SK-N-MC (cell line): Measurements from ENCODE around the gene GALNT18.

Experiments
- DNase-seq: peaks from one replicate; pipeline ENCODE4 v3.0.0-alpha.2; 2011; ENCODE audit warnings: low read depth, low spot score
- H3K27ac ChIP-seq: fragments of 200-600 bp; sonication (generic); 2 replicates; pipeline ENCODE4 v1.5.1; 2016; ENCODE audit warnings: mixed run types
- H3K36me3 ChIP-seq: fragments of 200-600 bp; sonication (generic); 2 replicates; pipeline ENCODE4 v1.6.1; 2017; ENCODE audit warnings: antibody characterized with exemption, low read length, mixed read lengths; ENCODE audit not compliant: insufficient read depth
- H3K4me3 ChIP-seq: fragments of 200-600 bp; sonication (generic); 2 replicates; pipeline ENCODE4 v1.5.1; 2016
- H3K9ac ChIP-seq: fragments of 200-600 bp; sonication (generic); 2 replicates; pipeline ENCODE4 v1.8.0; 2017; ENCODE audit warnings: mixed run types, mixed read lengths; ENCODE audit not compliant: insufficient read length
- H3K9me3 ChIP-seq: fragments of 200-600 bp; sonication (generic); 2 replicates; pipeline ENCODE4 v1.6.1; 2017; ENCODE audit warnings: low read depth, mild to moderate bottlenecking, antibody characterized with exemption, low read length, moderate library complexity, mixed read lengths
- EZH2 ChIP-seq: fragments of 200-600 bp; sonication (generic); IDR thresholded peaks from one replicate; pipeline ENCODE4 v1.6.1; 2017; ENCODE audit warnings: antibody characterized with exemption
- FOXP2 ChIP-seq: optimal IDR thresholded peaks from 2 replicates; pipeline ENCODE3; 2011; ENCODE audit warnings: mild to moderate bottlenecking, moderate library complexity; ENCODE audit not compliant: insufficient read depth; ENCODE audit errors: extremely low read length, control extremely low read depth
- POLR2AphosphoS5 ChIP-seq: IDR thresholded peaks from 2 replicates; pipeline ENCODE4 v1.6.1; 2012; ENCODE audit warnings: mild to moderate bottlenecking, low read depth, low read length, borderline replicate concordance

The GALNT18 gene

DNA sequence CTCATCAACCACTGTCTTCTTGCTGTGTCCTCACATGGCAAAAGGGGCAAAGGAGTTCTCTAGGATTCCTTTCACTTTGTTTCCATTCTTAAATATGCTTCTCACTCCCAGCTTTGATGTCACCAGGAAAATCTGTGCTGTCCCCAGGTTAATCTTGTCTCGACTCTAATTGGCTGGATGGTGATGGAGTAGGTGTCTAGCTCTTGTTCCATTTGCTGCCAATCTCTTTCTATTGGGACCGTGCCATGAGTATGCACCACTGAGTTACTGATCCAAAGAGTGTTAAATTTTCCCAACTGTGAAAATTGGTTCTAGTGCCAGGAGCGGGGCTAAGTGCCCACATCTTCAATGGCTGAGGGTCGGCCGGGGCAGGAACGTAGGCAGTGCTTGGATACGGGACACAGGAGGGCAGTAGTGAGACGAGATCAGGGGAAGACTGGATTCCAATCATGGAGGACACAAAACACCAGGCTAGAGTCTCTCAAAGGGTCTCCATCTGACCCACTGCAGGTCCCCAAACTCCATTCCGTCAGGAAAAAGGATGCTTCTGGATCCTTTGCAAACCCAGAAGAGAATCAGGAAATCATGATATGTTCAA lies 221.1 kb downstream of the GALNT18 start:
- no peak overlapping the region for H3K4me3 ChIP-seq
- no peak for DNase-seq
- H3K9ac ChIP-seq: no peak overlapping the region
- no peak for TF ChIP-seq POLR2AphosphoS5
- no peak overlapping the region for H3K27ac ChIP-seq
- H3K9me3 ChIP-seq: no peaks in the 10 kb centered on the region
- H3K36me3 ChIP-seq: no peaks in the 10 kb centered on the region

DNA sequence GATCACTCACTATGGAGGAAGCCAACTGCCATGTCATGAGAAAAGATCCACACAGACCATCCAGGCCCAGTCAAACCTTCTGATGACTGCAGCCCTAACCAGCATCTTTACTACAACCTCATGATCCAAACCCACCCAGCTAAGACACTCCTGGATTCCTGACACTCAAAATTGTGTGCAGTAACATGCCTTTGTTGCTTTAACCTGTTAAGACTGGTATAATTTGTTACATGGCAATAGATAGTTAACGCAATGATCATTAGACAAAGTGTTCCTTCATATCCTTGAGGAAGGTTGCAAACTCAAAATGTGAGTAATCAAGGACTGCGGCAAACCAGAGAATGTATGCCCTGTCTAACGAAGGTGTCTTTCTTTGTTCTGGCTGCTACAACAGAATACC lies 221.7 kb downstream of the GALNT18 start:
- no peaks in the 10 kb centered on the region for H3K36me3 ChIP-seq
- no peak overlapping the region for H3K4me3 ChIP-seq
- H3K9ac ChIP-seq: no peak overlapping the region
- no peaks in the 10 kb centered on the region for H3K9me3 ChIP-seq
- DNase-seq: no peak
- H3K27ac ChIP-seq: no peak overlapping the region
- TF ChIP-seq FOXP2: no peak
- TF ChIP-seq EZH2: no peak

GRCh38 chr11:11397781-11398180 lies 224.0 kb downstream of the GALNT18 start:
- Histone ChIP-seq H3K36me3 (no peaks in the 10 kb centered on the region), H3K4me3 (no peak overlapping the region), H3K9me3 (no peaks in the 10 kb centered on the region), H3K9ac (no peak overlapping the region), H3K27ac (no peak overlapping the region)
- no peak for DNase-seq
- TF ChIP-seq EZH2: no peak
- TF ChIP-seq FOXP2: no peak
- TF ChIP-seq POLR2AphosphoS5: no peak

DNA sequence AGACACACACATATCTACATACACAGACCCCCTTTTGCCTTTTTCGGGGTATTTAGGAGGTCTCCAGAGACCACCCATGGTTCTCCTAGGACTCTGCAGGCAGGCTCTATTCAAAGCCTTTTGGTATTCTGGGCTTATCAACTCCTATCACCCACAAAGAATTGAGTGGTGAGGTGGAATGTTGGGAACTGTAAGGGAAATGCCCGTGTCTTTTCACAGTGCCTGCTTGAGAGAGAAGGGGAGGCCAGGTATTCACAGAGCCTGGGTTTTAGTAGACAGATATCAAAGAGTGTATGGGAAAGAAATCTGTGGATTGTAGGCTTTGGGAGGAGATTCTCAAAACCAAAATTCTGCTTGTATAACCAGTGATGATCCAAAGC lies 224.8 kb downstream of the GALNT18 start:
- no peak overlapping the region for H3K27ac ChIP-seq

DNA sequence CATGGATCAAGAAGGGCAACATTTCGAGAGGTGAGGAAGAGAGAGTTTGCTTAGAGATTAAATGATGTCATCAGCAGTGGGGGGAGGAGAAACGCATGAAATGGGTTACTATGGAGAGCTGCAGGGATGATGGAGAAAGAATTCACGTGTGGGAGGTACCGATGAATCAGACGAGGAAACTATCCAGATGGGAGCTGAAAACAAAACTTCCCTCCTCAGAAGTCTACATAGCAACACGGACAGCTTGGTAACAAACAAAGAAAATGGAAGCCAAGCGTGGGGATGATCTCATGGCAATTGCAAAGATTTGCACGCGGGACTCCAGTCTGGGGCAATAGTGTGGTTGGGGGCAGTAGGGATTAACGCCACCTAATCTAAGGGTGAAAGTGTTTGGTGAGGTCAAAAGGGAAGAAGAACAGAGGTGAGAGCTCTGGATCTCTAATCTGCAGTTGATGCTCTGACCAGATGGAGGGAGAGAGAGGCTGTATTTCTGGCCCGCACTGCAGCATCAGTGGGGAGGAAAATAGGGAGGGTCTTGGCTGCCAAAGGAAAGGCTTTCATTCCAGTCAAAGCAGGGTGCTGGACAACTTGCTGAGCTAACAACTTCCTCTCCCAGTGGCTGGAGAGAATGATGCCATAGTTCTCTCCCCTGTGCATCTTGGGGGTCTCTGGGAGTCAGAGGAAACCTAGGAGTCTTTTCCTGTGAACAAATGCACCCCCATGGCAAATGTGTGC lies 225.3 kb downstream of the GALNT18 start:
- Histone ChIP-seq H3K9ac (no peak overlapping the region), H3K27ac (no peak overlapping the region), H3K9me3 (no peaks in the 10 kb centered on the region), H3K4me3 (no peak overlapping the region), H3K36me3 (no peaks in the 10 kb centered on the region)
- no peak for DNase-seq
- TF ChIP-seq EZH2: no peak
- no peak for TF ChIP-seq POLR2AphosphoS5
- no peak for TF ChIP-seq FOXP2

More for the DNA sequence above, 224.8 kb downstream of the GALNT18 start:
- TF ChIP-seq FOXP2: no peak
- TF ChIP-seq POLR2AphosphoS5: no peak
- TF ChIP-seq EZH2: no peak
- no peaks in the 10 kb centered on the region for H3K36me3 ChIP-seq
- H3K4me3 ChIP-seq: no peak overlapping the region
- DNase-seq: no peak
- H3K9me3 ChIP-seq: no peaks in the 10 kb centered on the region
- H3K9ac ChIP-seq: no peak overlapping the region

DNA sequence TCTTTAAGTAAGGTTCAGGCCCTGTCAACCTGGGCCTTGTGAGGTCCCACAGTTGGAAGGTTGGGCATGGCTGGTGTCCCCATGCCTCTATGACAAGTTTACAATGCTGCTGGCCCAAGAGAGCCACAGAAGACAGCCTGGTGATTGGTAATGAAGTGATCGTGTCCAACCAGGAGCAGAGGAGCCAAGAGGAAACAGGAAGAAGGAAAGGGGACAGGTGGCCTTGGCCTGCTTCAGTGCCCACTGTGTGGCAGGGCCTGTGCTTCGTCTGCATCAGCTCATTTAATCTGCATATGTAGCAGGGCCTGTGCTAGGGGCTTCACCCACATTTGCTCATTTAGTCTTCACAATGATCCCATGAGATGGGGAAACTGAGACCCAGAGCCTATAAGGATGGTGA lies 226.7 kb downstream of the GALNT18 start:
- Histone ChIP-seq H3K9ac (no peak overlapping the region), H3K27ac (no peak overlapping the region), H3K36me3 (no peaks in the 10 kb centered on the region), H3K4me3 (no peak overlapping the region), H3K9me3 (no peaks in the 10 kb centered on the region)
- no peak for DNase-seq
- TF ChIP-seq FOXP2 (no peak), EZH2 (no peak)

DNA sequence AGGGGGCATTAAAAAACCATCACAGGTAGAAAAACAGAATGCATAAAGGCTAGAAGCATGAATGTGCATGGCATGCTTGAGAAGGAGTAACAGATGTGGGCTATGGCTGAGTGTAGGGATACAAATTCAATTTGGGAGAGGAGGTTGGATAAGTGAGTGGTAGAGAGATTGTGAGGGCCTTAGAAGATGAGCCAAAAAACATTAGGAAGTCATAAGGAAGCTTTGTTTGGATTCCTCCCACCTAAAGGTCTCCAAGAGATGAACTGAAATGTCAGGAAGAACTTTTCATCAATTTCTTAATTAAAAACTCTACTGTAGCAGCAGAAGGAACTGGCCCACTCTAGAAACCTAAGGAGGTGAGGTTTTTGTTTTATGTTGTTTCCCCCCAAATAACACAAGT lies 227.6 kb downstream of the GALNT18 start:
- Histone ChIP-seq H3K27ac (no peak overlapping the region), H3K4me3 (no peak overlapping the region), H3K9me3 (no peaks in the 10 kb centered on the region), H3K36me3 (no peaks in the 10 kb centered on the region), H3K9ac (no peak overlapping the region)
- TF ChIP-seq EZH2 (no peak), FOXP2 (no peak), POLR2AphosphoS5 (no peak)
- no peak for DNase-seq

DNA sequence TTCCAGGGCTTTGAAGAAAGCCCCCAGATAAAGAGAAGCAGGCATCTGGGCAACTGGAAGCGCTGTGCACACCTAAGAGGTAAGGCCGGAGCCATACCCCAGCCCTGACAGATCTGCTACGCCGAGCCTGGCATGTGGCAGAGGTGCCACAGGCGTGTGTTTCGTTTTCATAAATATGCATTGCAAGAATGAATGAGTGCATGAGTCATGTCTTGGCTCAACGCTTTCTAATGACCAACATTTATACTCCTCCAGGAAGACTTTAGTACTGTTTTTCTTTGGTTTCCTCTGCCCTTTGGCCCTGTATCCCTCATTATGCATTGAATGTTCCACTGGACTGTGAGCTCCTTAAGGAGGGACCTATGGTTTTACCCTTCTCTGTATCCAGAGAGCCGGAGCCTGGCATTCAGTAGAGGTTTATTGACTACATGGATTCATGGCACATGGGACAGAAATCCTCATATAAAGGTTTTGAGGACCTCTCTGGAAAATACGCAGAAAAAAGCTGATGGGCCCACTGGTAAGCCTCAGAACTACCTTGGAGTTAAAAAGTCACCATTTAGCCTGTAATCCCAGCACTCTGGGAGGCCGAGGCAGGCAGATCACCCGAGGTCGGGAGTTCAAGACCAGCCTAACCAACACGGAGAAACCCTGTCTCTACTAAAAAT lies 229.9 kb downstream of the GALNT18 start:
- TF ChIP-seq EZH2: no peak
- no peak for TF ChIP-seq FOXP2
- no peak for TF ChIP-seq POLR2AphosphoS5
- H3K36me3 ChIP-seq: no peaks in the 10 kb centered on the region
- H3K27ac ChIP-seq: no peak overlapping the region
- no peak overlapping the region for H3K4me3 ChIP-seq
- H3K9ac ChIP-seq: no peak overlapping the region
- H3K9me3 ChIP-seq: no peaks in the 10 kb centered on the region
- DNase-seq: no peak

DNA sequence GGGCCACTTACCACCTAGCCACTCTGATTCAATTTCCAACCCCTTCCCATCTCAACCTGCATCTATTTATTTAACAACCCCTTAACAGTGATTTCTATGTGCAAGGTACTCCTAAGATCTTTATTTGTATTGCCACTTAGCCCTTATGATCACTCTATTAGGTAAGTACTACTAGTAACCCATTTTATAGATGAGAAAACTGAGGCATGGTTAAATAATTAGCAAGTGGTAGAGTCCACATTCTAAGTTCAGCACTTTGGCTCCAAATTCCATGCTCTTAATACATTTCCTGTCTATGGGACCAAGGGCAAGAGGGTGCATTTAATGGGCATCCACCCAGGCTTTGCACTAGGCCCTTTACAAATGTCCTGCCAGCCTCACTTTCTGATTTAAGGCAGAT lies 230.6 kb downstream of the GALNT18 start:
- Histone ChIP-seq H3K9me3 (no peaks in the 10 kb centered on the region), H3K9ac (no peak overlapping the region), H3K27ac (no peak overlapping the region), H3K4me3 (no peak overlapping the region), H3K36me3 (no peaks in the 10 kb centered on the region)
- DNase-seq: no peak
- TF ChIP-seq FOXP2: no peak
- no peak for TF ChIP-seq POLR2AphosphoS5
- no peak for TF ChIP-seq EZH2
